ENCODE results near the gene DACH1.

DACH1 gene

GRCh38 chr13:71469626-71470025 lies 397.4 kb downstream of the DACH1 start:
- no peak for DNase-seq

- DNase-seq = no peak
These were observed 402.3 kb downstream of the DACH1 start for GRCh38 chr13:71464686-71465085.

GRCh38 chr13:71461892-71462291 lies 405.1 kb downstream of the DACH1 start:
- no peak for DNase-seq

DNA sequence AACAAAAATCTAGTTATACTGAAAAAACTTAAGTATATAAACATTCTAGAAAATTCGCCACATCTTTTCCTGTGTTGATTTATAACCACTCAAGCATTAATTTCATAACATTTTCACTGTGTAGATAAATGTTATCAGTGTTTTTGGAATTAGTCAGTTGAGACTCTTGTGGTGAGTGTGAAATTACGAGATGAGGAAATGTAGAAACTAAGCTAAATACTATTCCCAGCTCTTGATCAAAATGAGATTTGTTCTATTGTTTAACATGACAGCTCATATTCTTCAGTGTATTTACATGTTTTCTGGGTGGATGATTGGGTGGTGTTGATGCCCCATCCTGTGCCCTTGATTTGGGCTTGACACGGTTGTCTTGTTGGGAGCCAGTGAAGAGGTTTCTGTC lies 406.8 kb downstream of the DACH1 start:
- DNase-seq = no peak

- DNase-seq = no peak
These were observed 407.3 kb downstream of the DACH1 start for GRCh38 chr13:71459708-71460107.

DNA sequence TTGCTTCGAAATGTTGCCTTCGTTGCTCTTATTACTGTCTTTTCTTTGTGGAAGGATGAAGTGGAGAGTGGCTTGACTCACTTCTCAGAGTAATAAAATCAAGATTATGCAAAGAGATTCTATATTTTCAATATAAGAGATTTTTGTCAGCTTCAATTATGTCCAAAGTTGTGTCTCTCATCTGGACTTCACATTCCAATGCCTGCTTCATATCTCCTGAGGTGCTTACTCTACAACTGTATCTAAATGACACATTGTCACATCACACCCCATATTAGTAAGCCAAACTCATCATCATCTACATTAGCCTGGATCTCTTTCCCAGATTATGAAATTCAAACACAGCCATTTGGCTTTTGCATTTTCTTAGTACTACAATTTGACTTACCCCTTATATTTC lies 409.4 kb downstream of the DACH1 start:
- no peak for DNase-seq

GRCh38 chr13:71456136-71456535 lies 410.9 kb downstream of the DACH1 start:
- DNase-seq = no peak

DNA sequence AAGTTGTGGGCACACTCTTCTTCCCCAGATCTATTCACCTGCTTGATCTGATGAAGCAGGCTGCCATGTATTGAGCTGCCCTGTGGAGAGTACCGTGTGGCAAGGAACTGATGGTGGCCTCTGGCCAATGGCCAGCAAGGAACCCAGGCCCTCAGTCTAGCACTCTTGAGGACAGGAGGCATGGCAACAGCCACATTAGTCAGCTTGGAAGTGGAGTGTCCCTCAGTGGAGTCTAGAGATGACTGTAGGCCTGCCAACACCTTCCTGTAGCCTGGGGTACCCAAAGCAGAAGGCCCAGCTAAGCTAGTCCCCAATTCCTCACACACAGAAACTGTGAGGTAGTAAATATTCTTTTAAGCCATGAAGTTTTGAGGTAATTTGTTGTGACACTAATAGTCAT lies 412.5 kb downstream of the DACH1 start:
- DNase-seq = no peak

DNA sequence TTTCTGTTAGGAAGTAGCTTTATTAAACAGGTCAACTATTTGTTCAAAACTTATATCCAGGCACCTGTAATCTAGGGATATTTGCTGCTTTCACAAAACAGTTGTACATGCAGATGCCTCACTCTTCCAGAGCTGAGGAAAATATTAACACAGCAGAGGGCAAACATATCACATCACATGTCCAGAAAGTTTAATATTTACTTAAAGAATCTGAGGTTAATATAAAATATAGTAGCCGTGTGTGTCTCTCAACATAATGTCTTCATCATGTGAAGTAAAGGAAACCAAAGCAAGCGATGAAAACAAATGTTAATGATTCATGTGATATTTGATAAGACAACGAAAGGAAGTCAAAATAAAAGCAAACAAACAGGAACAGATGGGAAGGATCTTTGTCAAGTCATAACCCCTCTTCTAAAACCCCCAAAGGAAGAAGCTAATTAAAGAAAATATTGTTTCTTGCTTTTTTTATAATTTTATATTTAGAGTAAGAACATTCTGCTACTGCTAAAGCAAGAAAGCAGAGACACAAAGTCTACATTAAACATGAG lies 418.8 kb downstream of the DACH1 start:
- DNase-seq = no peak

DNA sequence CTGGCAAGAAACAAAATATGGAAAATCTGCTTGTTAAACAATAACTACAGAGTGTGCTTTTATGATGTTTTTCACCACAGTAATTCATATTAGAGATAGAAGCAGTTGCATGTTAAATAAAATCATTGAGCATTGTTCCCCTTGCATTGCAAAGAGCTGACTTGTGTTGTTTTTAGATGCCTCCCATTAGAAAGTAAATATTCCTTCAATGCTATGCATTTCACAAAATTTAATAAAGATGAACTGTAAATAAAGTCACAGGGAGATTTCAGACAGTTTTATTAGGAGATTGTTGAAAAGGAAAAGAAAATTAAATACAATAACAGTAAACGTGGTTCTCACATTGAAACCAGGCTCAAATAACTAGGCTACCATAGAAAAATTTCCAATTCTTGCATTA lies 429.3 kb downstream of the DACH1 start:
- no peak for DNase-seq

- no peak for DNase-seq
These were observed 436.3 kb downstream of the DACH1 start for GRCh38 chr13:71430681-71431080.

- DNase-seq = no peak
These were observed 449.8 kb downstream of the DACH1 start for GRCh38 chr13:71417205-71417604.

GRCh38 chr13:71412231-71412630 lies 454.8 kb downstream of the DACH1 start:
- DNase-seq = no peak

- no peak for DNase-seq
These were observed 458.6 kb downstream of the DACH1 start for GRCh38 chr13:71408416-71408815.

DNA sequence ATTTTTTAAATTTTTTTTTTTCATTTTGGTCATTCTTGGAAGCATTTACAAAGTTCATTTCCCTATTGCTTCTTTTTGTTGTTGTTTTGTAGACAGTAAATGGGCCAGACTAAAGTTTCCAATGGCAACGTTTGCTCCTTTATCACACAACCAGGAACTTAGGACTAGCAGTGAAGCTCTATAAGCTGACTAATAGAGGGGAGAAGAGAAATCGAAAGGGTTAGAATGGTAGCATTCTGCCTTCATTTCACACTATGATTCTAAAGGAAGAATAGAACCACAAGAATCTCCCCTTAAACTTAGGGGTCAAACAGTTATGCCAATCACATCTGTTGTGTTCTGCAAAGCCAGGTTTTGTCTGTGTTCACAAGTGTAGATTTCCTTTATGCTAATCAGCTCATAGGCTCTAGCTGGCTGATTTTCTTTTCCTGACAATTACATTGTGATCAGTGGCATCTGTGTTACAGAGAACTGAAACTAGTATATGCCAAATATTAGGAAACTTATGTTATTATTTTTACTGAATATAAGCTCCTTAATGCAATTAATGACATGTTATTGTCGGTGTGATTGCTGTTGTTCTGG lies 467.3 kb downstream of the DACH1 start:
- no peak for DNase-seq

DNA sequence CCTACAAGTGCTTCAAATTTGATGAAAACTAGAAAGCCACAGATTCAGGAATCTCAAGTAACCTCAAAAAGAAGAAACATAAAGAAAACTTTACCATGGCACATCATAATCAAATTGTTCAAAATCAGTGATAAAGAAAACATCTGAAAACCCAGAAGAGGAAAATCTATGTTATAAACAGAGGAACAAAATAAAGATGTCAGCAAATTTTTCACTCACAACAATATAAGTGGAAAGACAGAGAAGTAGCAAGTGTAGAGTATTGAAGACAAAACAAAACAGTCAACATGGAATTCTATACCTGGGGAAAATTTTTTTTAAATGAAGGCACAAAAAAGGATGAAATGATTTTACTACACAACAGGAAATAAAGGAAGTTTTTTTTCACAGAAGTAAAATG lies 470.9 kb downstream of the DACH1 start:
- DNase-seq = no peak

- DNase-seq = no peak
These were observed 472.0 kb downstream of the DACH1 start for GRCh38 chr13:71395053-71395452.

DNA sequence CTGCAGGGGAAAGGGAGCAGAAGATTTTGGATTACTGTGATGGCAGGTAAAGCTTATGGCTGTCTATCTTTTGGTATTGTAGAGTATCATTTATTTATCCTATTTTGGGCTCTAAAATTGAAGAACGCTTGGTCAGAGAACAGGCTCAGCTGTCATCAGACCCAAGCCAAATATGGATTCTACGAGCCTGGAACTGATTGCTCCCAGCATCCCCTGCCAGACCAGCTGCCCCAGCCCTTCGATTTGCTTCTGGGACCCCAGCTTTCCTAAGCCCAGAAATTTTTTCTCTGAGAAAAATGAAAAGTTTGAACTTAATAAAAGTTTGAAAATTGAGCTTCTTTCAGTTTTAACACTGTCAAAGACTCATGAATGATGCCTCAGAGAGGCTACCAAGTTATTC lies 472.8 kb downstream of the DACH1 start:
- no peak for DNase-seq

Data from CD4-positive, alpha-beta T cell treated with Interferon gamma for 1 hour (primary cell).